ENCODE measurements around the gene KRTAP5-7. TPM values are rescaled to one million over a fixed set of nuclear protein-coding genes. Genes with fewer than 3 reads are reported as not detected.

The KRTAP5-7 gene
- total and polyA plus RNA-seq, 5 experiments from 2014 or later = 0.55 TPM; not detected in 4

DNA sequence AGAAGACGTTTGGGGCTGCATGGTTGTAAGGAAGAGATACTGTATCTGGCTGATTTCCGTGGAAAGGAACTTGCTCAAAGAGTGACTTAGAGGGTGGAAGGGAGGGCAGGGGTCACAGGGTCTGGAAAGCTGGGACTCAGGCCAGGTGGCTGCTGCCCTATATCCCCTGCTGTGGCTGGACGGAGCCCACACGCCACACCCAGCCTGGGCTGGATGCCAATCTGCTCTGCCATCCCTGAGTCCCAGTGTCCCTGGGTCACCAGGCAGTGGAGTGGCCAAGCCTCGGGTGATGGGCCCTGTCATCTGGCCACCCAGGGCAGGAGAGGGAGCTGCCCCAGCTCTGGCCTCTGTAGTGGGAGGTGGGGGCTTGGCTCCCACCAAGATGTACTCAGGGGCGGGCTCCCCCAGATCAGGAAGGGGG, 26.5 kb upstream of the KRTAP5-7 start:
- Mint-ChIP-seq H3K4me1 (peaks cover 0 to 6% (median 0%) of the 10 kb centered on the region in 4 donors), H3K9me3 (peaks cover 0 to 12% (median 2%) of the 10 kb centered on the region in 9 donors), H3K36me3 (peaks cover 11 to 94% (median 67%) of the 10 kb centered on the region in 3 donors), H3K27me3 (no peaks in the 10 kb centered on the region), H3K4me3 (no peak overlapping the region), H3K27ac (peak overlapping the region in 1 of 10 donors; percentile 13)
- DNase-seq (no peak), ATAC-seq (no peak)
- POLR2A ChIA-PET = no interaction called here

DNA sequence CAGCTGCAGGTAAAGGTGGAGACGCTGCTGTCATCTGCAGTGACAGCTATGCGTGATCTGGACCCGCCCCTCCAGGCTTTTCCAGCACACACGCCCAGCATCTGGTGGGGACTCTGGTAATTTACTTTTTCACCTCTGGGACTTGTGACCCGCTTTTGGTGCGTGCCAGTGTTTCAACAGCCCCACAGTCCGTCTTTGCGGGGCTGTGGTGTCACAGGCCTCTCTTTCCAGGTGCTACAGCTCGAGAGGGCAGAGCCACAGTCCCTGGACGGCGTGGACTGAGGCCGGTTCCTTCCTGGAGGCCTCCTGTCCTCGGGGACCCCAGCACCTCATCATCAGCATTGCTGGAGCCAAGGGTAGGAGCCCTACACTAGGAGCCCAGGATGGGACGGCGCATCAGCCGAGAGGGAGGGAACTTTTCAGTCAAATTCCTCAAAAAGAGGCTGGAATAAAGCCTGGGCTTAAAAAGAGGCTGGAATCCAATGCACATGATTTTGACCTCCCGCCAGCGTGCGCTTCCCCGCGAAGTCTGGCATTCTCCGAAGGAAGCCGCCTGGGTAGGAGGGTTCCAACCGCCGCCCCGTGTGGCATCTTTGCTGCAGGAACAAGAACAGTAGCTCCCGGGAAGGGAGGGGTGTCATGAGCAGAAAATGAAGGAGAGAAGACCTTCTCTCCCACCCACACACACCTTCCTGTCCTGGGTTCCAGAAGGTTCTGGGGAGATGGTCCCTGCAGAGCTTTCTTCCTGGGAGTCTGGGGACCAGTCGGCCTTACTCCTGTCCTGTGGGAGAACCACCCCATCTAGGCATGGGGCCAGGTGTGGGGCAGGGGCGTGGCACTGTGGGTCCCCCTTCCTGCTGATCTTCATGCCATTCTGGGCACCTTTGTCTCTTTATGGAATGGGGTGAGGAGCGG, 25.7 kb upstream of the KRTAP5-7 start:
- Mint-ChIP-seq H3K9me3 (peaks cover 0 to 17% (median 3%) of the 10 kb centered on the region in 9 donors), H3K4me3 (no peak overlapping the region), H3K27ac (peak overlapping the region in 1 of 10 donors; percentile 13), H3K27me3 (no peaks in the 10 kb centered on the region), H3K36me3 (peaks cover 14 to 94% (median 73%) of the 10 kb centered on the region in 3 donors), H3K4me1 (peaks cover 0 to 6% (median 0%) of the 10 kb centered on the region in 4 donors)
- ATAC-seq = no peak
- no peak for DNase-seq
- POLR2A ChIA-PET = no interaction called here

DNA sequence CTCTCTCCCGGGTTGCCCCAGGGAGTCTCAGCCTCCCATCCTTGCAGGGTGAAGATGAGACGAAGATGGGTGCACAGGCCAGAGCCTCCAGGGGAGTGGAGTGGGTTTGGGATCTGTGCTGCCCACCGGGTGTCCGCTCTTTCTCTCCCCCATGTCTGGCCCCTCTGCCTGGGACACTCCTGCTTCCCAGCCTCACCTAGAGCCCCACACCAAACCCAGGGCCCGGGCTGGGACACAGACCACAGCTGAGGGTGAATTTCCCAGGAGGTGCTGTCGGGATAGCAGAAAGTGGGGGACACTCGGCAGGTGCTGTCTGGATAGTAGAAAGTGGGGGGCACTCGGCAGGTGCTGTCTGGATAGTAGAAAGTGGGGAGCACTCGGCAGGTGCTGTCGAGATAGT, 25.0 kb upstream of the KRTAP5-7 start:
- Mint-ChIP-seq H3K27ac (no peak overlapping the region), H3K9me3 (peaks cover 4 to 24% (median 8%) of the 10 kb centered on the region in 9 donors), H3K4me1 (peaks cover 0 to 5% (median 0%) of the 10 kb centered on the region in 4 donors), H3K27me3 (no peaks in the 10 kb centered on the region), H3K4me3 (no peak overlapping the region), H3K36me3 (peaks cover 16 to 92% (median 73%) of the 10 kb centered on the region in 3 donors)
- POLR2A ChIA-PET = no interaction called here
- DNase-seq (no peak), ATAC-seq (no peak)

DNA sequence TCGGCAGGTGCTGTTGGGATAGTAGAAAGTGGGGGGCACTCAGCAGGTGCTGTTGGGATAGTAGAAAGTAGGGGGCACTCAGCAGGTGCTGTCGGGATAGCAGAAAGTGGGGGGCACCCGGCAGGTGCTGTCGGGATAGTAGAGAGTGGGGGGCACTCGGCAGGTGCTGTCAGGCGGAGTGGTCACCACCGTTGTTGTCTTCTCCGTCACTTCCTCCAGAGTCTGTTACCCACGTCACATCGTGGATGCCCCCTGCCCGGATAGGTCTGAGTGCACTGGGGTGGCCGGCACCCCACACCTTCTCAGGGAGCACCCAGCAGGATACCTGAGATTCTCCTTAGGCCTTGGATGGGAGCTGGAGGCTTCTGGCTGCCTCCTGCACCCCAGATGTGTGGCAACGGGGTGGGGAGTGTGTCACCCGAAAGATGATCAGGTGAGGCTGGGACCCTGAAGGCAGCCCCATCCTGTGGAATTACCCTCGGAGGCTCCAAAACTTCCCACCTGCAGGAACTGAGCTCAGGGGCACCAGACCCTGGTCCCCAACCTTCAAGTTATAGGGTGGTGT, 24.1 kb upstream of the KRTAP5-7 start:
- POLR2A ChIA-PET = no interaction called here
- ATAC-seq = no peak
- Mint-ChIP-seq H3K27me3 (no peaks in the 10 kb centered on the region), H3K9me3 (peaks cover 4 to 33% (median 15%) of the 10 kb centered on the region in 9 donors), H3K4me1 (peaks cover 0 to 3% (median 0%) of the 10 kb centered on the region in 4 donors), H3K4me3 (no peak overlapping the region), H3K36me3 (peaks cover 25 to 83% (median 68%) of the 10 kb centered on the region in 3 donors), H3K27ac (no peak overlapping the region)
- no peak for DNase-seq

DNA sequence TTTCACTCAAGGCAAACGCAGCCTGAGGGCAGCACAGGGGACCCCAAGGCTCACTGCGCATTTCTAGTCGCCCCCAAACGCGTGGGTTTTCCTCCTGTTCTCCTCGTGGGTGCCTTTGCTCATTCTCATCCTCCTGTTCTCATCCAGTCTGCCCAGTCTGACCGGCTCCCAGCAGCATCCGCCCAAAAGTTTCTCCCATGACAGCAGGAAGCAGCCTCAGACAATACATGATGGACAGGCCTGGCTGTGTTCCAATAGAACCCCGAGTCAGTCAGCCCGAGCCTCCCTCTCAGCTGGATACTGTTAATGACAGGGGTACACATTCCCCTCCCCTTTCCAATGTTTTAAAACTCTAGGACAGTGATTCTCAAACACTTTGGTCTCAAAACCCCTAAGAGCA, 22.5 kb upstream of the KRTAP5-7 start:
- POLR2A ChIA-PET = interaction anchor here (0.6 kb wide), 1 partner anchor 17 kb away, joined by 3 read pairs; no protein-coding TSS in a partner anchor

DNA sequence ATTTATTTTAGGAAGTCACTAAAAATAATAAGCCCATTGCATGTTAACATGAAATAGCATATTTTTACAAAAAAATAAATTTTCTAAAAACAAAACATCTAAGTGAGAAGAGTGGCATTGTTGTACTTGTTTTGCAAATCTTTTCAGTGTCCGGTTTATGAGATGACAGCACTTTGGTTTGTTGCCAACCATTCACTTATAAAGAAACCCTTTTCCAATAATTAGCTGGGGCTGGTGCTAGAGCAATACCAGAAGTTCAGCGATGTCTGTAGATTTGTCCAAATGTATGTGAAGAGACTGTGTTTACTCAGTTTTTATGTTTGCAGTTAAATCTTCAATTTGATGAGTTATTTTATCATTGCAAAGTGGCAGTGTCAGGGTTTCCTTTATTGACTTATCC, 22.1 kb upstream of the KRTAP5-7 start:
- no peak for ATAC-seq
- POLR2A ChIA-PET = interaction anchor here (0.6 kb wide), 2 partner anchors 12 to 17 kb away, joined by 3 read pairs; no protein-coding TSS in a partner anchor
- Mint-ChIP-seq H3K27me3 (no peaks in the 10 kb centered on the region), H3K36me3 (peaks cover 41 to 64% (median 59%) of the 10 kb centered on the region in 3 donors), H3K27ac (no peak overlapping the region), H3K9me3 (peaks cover 10 to 54% (median 25%) of the 10 kb centered on the region in 9 donors), H3K4me3 (no peak overlapping the region), H3K4me1 (peaks cover 0 to 3% (median 0%) of the 10 kb centered on the region in 4 donors)
- no peak for DNase-seq

More for the DNA sequence above, 22.5 kb upstream of the KRTAP5-7 start:
- H3K4me1 Mint-ChIP-seq = peaks cover 0 to 3% (median 0%) of the 10 kb centered on the region in 4 donors
- H3K4me3 Mint-ChIP-seq = no peak overlapping the region
- H3K27me3 Mint-ChIP-seq = no peaks in the 10 kb centered on the region
- H3K9me3 Mint-ChIP-seq = peaks cover 7 to 49% (median 21%) of the 10 kb centered on the region in 9 donors
- peaks cover 36 to 67% (median 59%) of the 10 kb centered on the region in 3 donors for H3K36me3 Mint-ChIP-seq
- DNase-seq (no peak), ATAC-seq (no peak)
- peak overlapping the region in 2 of 10 donors; percentile 16 to 80 for H3K27ac Mint-ChIP-seq

DNA sequence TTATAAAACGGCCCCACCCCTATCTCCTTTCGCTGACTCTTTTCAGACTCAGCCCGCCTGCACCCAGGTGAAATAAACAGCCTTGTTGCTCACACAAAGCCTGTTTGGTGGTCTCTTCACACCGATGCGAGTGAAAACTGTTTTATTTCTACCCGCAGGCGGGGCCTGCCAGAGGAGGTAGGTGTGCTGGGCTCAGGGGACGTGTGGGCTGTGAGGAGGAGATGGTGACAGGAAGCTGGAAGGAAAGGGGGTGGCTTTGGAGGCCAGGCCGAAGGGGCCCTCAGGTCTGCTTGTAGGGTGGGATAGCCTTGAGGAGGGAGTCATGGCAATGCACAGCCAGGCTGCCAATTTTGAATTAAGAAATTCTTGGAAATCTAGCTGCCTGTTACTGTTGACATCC, 21.3 kb upstream of the KRTAP5-7 start:
- DNase-seq (no peak), ATAC-seq (no peak)
- peaks cover 0 to 3% (median 0%) of the 10 kb centered on the region in 4 donors for H3K4me1 Mint-ChIP-seq
- peaks cover 10 to 62% (median 25%) of the 10 kb centered on the region in 9 donors for H3K9me3 Mint-ChIP-seq
- no peak overlapping the region for H3K27ac Mint-ChIP-seq
- POLR2A ChIA-PET = no interaction called here
- H3K4me3 Mint-ChIP-seq = no peak overlapping the region
- H3K36me3 Mint-ChIP-seq = peaks cover 41 to 56% (median 52%) of the 10 kb centered on the region in 3 donors
- no peaks in the 10 kb centered on the region for H3K27me3 Mint-ChIP-seq

DNA sequence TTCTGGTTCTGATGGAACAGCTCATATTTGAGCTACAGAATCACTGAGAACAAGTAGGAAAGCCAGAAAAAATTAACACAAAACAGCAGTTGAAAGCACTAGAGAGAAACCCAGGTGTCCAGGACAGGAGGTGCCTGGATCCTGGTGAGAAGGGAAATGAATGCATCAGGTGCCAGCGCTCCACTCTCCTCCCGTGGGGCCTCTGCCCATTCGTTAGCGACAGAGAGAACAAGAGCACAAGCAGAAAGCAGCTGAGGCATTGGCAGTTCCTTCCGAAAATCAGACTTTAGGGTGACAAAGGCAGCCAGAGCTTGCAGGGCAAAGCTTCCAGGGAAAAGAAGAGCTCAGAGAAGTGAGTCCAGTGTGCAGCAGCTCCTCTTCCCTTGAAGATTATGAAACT, 20.0 kb upstream of the KRTAP5-7 start:
- DNase-seq (no peak), ATAC-seq (no peak)
- POLR2A ChIA-PET = no interaction called here
- Mint-ChIP-seq H3K4me1 (peaks cover 0 to 3% (median 0%) of the 10 kb centered on the region in 4 donors), H3K27ac (peak overlapping the region in 1 of 10 donors; percentile 51), H3K36me3 (peaks cover 41 to 49% (median 43%) of the 10 kb centered on the region in 3 donors), H3K4me3 (no peak overlapping the region), H3K9me3 (peaks cover 10 to 75% (median 29%) of the 10 kb centered on the region in 9 donors), H3K27me3 (no peaks in the 10 kb centered on the region)

DNA sequence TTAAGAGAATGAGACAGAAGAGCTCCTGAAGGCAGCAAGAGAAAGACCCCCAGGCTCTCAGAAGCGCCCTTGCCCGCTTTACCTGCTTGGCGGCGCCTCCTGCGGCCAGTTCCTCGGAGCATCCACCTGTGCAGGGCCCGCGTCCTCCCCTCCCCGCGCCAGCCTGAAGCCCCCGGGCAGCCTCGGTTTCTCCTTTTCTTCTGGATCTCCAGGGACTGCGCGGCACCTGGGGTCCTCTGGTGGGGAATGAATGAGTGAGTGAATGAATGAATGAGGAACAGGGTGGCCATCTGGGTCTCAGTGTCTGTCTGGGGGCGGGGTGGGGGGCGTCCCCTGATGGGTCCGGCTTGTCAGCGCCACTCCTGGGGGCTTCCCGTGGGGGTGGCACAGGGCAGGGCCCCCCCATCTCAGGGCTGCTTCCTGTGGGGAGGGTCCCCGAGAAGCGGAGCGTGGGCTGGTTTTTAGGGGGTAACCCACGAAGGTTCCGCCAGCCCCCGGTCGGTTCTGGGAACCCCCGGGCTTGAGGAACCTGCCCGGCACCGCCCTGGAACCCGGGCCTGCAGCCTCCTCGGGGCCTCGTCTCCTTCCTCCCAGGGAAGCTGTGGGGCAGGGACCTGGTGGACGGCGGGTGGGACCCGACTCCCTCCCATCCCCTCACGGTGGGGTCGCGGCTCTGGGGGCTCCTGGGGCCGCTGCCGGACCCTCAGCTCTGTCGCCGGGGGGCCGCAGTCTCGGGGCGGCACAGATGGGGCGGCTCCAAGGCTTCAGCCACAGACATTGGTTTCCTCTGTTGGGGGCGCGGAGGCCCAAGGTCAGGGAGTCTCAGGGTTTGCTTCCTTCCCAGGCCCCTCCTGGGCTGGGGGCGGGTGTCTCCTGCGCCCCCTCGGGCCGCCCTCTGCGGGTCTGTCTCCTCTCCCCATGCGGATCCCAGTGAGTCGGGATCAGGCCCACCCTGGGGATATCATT, 8.3 kb upstream of the KRTAP5-7 start:
- ATAC-seq = no peak
- H3K36me3 Mint-ChIP-seq = peaks cover 0 to 2% (median 0%) of the 10 kb centered on the region in 3 donors
- no peak overlapping the region for H3K4me3 Mint-ChIP-seq
- no peak for DNase-seq
- POLR2A ChIA-PET = no interaction called here
- H3K27me3 Mint-ChIP-seq = peaks cover 0 to 2% (median 0%) of the 10 kb centered on the region in 5 donors
- no peak overlapping the region for H3K27ac Mint-ChIP-seq
- H3K4me1 Mint-ChIP-seq = no peaks in the 10 kb centered on the region
- H3K9me3 Mint-ChIP-seq = peaks cover 0 to 23% (median 6%) of the 10 kb centered on the region in 9 donors

DNA sequence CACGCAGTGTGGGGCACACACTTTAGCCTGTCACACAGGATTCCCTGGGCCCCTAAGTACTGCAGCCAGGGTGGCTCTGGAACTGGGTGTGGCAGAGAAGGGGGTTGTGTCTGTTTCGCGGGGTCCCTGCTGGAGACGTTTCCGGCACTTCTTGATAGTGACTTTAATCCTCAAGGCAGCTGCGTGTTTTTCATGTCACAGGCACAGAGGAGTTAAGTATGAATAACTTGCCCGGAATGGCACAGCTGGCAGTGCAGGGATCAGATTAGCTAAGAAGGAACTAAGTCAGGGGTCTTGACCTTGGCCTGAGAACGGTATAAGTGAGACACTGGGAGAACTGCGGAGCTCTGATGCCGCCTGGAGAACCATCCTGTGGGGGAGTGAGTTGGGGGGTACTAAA, 7.5 kb upstream of the KRTAP5-7 start:
- ATAC-seq = no peak
- Mint-ChIP-seq H3K27ac (no peak overlapping the region), H3K4me1 (no peaks in the 10 kb centered on the region), H3K9me3 (peaks cover 0 to 20% (median 3%) of the 10 kb centered on the region in 9 donors), H3K36me3 (peaks cover 0 to 2% (median 0%) of the 10 kb centered on the region in 3 donors), H3K27me3 (peaks cover 0 to 2% (median 0%) of the 10 kb centered on the region in 5 donors), H3K4me3 (no peak overlapping the region)
- POLR2A ChIA-PET = no interaction called here
- DNase-seq = no peak

DNA sequence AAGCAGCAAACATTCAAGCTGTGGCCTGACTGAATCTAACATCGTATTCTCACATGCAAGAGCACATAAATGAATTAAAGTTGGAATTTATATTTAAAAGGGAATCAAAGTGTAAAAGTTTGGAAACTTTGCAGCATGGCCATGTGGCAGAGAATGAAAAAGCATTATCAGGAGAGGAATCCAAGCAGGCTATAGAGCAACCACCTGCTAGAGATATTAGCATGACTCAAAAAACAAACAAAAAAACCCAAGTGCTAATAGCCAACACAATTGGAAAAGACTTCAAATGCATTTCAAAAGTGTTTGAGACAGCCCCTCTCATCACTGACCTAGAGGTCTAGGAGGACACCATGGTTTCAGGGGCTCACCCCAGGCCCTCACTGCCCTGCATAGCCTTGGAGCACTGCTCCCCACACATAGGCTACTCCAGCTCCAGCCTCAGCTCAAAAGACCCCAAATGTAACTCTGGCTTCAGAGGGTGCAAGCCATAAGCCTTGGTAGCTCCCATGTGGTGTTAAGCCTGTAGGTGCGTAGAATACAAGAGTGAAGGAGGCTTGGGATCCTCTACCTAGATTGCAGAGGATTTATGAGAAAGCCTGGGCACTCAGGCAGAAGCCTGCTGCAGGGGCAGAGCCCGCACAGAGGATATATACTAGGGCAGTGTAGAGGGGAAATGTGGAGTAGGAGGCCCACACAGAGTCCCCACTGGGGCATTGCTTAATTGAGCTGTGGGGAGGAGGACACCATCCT, 1.7 kb upstream of the KRTAP5-7 start:
- no peaks in the 10 kb centered on the region for H3K4me1 Mint-ChIP-seq
- POLR2A ChIA-PET = no interaction called here

More for the DNA sequence above, 1.7 kb upstream of the KRTAP5-7 start:
- Mint-ChIP-seq H3K27ac (no peak overlapping the region), H3K36me3 (no peaks in the 10 kb centered on the region), H3K9me3 (peaks cover 0 to 20% (median 1%) of the 10 kb centered on the region in 9 donors), H3K4me3 (no peak overlapping the region), H3K27me3 (peaks cover 5 to 22% (median 15%) of the 10 kb centered on the region in 5 donors)
- ATAC-seq (no peak), DNase-seq (no peak)

All from naive thymus-derived CD8-positive, alpha-beta T cell (primary cell).